ENCODE measurements around the gene COL8A1. TPM values are rescaled to one million over a fixed set of nuclear protein-coding genes. Genes with fewer than 3 reads are reported as not detected.

The COL8A1 gene
- total and polyA plus RNA-seq, 10 of the 15 experiments (the other 5 are each of a cell fraction or from before 2014, with no cell fraction given) = 0.04 to 0.73 (median 0.10) TPM; not detected in 5

GRCh38 chr3:99674086-99674789 lies 35.8 kb downstream of the COL8A1 start (continued):
- no peak for TF ChIP-seq ZZZ3 (IDR thresholded peaks at IDR 0.05; ENCODE audit: control insufficient read depth, insufficient read length, low read depth)

- ATAC-seq (no peak), FAIRE-seq (no peak), DNase-seq (ENCODE audit: low read depth, low spot score) (no peak)
- no peak overlapping the region for H3K9ac ChIP-seq (ENCODE audit: control insufficient read depth, insufficient read depth, low read length)
- WGBS (ENCODE audit: insufficient coverage, insufficient replicate concordance, low lambda C conversion rate, missing lambda C conversion rate) = 0% methylated on average over 1 of the region's 1 CpG
- H3K4me2 ChIP-seq (ENCODE audit: control insufficient read depth, insufficient read depth) = no peak overlapping the region
- no peaks in the 10 kb centered on the region for H3K4me1 ChIP-seq (ENCODE audit: control insufficient read depth, insufficient read depth, low read length)
- H3K9me3 ChIP-seq (replicated peaks; ENCODE audit: control insufficient read depth, insufficient read depth, low read length) = no peaks in the 10 kb centered on the region
- H3K79me2 ChIP-seq (ENCODE audit: control insufficient read depth, insufficient read depth, low read length) = no peaks in the 10 kb centered on the region
- ChIA-PET POLR2A (no interaction called here), SMC1A (ENCODE audit: uncharacterized antibody, unreplicated experiment) (interaction anchor here (1.0 kb wide), 1 partner anchor 137 kb away, joined by 3 read pairs; no protein-coding TSS in a partner anchor), RAD21 (ENCODE audit: unreplicated experiment) (no interaction called here), CTCF (no interaction called here)
- no TSS peak for BruUV-seq (replicated peaks)
- H3K4me3 ChIP-seq = no peak overlapping the region
- TF ChIP-seq MEF2B (IDR thresholded peaks at IDR 0.05; ENCODE audit: partially characterized antibody, poor library complexity, severe bottlenecking) = no peak
- no peak for TF ChIP-seq ZNF274 (IDR thresholded peaks at IDR 0.05; ENCODE audit: insufficient read depth, insufficient read length)
- no peak for TF ChIP-seq SMAD5 (IDR thresholded peaks at IDR 0.05; ENCODE audit: low read depth)
- TF ChIP-seq TCF3 (IDR thresholded peaks at IDR 0.05; ENCODE audit: borderline replicate concordance, insufficient read depth, low read depth, low read length) = no peak
- no peak for TF ChIP-seq MEF2A (IDR thresholded peaks at IDR 0.05; ENCODE audit: insufficient read depth, low read depth, low read length)
- no peak for TF ChIP-seq KDM1A (IDR thresholded peaks at IDR 0.05; ENCODE audit: borderline replicate concordance)
- no peak for TF ChIP-seq CHD4 (IDR thresholded peaks at IDR 0.05)
- H2AFZ ChIP-seq (ENCODE audit: control insufficient read depth, low read depth, low read length) = no peak overlapping the region
- H3K27me3 ChIP-seq (replicated peaks in 1 of 2; ENCODE audit: control insufficient read depth in 2 of 2, insufficient read depth in 2 of 2, low read length in 1 of 2) = no peaks in the 10 kb centered on the region
- no peaks in the 10 kb centered on the region for H3K36me3 ChIP-seq (ENCODE audit: control insufficient read depth in 2 of 2, insufficient read depth in 2 of 2, low read length in 1 of 2)
- H3K27ac ChIP-seq (ENCODE audit: control insufficient read depth, insufficient read depth) = no peak overlapping the region
- intact Hi-C loops (cut with micrococcal nuclease; ENCODE audit: unreplicated experiment) = no loop called here
- in situ Hi-C loops (cut with MboI) = no loop called here
- H4K20me1 ChIP-seq (ENCODE audit: control insufficient read depth, insufficient read depth) = no peaks in the 10 kb centered on the region
Observed at GRCh38 chr3:99678023-99678422, 39.6 kb downstream of the COL8A1 start.

All from GM12878 (cell line).